NCI-H69 (cell line): ENCODE results near the gene ACTN1.

Experiments
- DNase-seq: peaks from one replicate; lab custom pipeline; 2025; lab: John Stamatoyannopoulos, UW

The ACTN1 gene

DNA sequence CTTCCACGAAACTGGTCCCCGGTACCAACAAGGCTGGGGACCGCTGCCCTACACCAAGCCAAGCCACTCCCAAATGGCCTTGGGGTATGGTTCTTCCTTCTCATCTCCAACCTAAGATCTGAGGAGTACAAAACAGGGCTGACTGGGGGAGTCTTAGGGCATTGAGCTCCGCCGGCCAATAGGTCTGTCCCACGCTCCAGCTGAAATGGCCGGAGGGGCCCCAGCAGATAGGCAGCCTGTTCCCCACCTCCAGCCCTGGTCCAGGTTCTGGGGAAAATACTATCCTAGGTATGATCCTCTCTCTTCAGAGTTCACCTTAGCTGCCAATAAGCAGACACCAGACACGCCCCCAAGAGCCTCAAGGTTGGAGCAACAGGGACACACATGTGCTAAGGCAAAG, 90.2 kb downstream of the ACTN1 start:
- DNase-seq = no peak

DNA sequence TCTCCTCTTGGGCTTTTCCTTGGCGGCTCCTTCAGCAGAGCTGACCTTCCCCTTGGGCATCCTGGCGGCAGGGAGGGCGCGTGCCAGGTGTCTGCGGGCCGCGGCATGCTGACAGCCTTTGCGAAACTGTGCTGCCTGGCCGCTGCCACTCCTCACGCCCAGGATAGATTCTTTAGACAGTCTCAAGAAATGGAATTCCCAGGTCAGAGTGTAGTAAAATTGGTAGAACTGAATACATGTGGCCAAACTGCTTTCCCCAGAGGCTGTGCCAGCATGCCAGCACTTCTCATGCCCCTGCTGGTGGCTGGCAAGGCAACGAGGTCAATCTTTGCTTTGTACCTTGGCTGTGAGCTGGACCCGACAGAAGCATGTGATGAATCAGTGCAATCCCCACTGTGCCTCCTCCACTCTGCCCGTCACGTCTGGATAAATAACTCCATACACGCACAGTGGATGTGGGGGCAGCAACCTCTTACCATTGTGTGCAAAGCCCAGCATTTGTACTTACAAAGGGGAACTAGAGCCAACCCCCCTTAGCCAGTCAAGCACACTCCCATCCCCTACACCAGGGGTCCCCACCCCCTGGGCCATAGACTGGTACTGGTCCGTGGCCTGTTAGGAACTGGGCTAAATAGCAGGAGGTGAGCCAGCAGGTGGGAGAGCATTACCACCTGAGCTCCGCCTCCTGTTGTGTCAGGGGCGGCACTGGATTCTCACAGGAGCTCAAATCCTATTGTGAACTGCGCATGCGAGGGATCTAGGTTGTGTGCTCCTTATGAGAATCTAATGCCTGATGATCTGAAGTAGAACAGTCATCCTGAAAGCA, 90.9 kb downstream of the ACTN1 start:
- DNase-seq = no peak

DNA sequence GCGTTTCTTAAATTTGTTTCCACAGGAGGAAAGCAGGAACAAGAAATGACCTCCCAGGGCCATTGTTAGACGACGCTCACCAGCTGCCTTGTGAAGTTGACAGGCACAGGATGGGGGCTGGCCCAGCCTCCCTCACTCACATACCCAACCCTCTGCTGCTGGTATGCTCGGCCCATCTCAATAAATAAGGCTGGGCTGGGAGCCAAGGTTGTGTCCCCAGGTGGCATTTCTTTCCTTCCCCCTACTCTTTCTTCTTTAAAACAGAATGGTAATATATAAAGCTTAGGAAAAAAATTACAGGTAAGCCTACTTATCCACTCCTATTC, 93.0 kb downstream of the ACTN1 start:
- peak; percentile 90 for DNase-seq

DNA sequence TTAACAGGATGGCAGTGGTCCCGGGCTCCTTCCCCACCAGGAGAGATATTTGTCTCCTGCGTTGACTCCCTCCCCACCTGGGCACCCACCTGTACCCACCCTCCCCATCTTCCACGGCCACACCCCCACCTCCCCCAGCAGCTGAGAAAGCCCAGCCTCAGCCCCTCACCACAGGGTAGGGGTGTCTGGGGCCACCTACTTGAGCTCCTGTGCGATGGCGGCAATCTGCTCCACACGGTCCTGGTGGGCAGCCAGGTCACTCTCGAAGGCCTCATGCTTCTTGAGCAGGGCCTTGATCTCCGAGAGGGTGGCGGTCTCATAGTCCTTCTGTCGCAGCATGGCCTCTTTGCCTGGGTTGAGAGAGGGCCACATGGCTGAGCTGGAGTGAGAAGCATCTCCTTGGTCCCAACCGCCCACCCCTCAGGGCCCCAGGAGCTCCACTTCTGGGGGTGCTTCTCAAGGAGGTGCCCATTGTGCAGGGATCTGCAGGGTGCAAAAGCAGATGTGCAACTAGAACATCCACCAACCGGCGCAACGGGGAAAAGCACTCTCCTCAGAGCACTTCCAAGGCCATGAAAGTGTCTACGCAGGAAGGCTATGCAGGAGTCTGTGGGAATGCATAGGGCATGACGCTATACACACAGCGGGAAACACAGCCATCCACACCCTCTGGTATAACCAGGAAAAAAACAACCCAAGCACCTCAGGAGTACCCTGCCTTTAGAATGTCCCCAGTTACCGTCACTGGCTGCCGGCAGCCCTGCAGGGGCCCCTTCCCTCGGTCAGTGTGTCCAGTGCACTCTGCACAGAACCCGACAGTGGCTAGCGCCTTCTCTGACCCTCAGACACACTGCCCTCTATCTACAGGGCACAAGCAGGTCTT, 93.6 kb downstream of the ACTN1 start:
- DNase-seq = no peak

DNA sequence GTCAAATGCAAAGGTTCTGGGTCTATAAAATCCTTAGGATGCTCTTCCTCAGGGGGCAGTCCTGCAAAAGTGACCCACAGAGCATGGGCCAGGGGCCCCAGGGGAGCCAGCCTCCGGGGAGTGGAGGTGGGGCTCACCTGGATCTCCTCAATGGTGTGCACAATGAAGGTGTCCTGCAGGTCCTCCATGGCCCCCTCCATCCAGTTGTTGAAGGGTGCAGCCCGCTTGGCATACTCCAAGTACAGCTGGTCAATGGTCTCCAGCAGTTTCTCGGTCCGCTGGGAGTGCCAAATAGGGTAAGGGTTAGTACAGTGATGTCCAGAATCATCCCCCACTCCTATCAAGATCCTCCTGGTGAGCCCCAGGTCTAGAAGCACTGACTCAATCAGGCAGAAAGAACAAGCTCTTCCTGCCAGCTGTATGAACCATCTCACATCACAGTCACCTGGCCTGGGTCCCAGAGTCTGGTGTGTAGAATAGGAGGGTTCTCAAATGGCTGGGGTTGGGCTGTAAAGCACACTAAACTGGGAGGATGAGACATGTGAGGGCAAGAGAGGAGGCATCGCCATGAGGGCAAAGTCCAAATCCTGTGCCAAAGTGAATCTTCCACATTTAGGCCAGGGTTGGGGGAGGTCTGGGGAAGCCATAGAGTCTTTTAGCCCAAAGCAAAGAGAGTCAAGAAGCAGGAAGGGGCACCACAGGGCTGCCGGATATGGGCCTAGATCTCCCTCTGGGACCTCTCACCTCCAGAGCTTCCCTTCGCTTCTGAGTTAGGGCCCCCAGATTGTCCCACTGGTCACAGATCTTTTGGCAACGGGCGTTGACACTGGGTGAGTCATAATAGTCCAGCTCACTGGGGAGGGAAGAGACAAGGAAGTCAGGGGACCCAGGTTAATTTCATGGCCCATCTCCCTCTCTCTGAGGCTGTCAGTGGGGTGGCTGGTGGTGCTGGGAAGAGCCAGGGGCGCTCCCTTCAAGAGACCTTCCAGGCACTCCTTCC, 94.8 kb downstream of the ACTN1 start:
- peak; percentile 78 for DNase-seq

DNA sequence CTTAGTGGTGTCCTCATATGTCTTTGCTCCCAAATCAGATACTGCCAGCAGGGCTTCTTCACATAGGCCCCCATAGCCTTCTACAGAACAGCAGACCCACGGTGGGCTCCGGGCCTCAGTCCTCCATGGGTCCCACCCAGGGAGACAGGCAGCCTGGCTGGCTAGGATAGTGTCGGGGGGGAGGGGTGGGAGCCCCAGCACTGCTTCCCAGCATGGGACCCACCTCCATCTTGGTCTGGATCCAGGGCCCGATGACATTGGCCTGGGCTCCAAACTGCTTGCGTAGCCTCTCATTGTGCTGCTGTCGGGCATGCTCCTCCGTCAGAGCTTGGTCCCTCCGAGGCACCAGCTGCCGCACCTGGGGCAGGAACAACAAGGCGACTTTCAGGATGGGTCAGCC, 96.9 kb downstream of the ACTN1 start:
- no peak for DNase-seq

DNA sequence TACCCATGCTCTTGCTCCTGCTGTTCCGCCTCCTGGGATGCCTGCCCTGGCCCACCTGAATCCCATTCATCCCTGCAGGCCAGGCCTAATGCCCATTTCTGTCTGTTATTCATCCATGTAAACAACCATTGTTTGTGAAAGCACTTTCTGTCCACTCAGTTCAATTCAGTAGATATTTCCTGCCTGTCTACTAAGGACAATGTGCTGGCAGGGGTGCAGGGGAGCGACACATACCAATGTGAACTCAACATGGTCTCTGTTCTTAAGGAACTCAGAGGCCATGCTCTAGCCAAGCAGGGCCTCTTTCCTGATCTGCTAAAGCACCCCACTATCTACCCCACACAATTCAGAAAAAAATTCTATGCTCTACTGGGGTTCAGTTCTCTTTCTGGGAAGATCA, 97.7 kb downstream of the ACTN1 start:
- peak; percentile 16 for DNase-seq

DNA sequence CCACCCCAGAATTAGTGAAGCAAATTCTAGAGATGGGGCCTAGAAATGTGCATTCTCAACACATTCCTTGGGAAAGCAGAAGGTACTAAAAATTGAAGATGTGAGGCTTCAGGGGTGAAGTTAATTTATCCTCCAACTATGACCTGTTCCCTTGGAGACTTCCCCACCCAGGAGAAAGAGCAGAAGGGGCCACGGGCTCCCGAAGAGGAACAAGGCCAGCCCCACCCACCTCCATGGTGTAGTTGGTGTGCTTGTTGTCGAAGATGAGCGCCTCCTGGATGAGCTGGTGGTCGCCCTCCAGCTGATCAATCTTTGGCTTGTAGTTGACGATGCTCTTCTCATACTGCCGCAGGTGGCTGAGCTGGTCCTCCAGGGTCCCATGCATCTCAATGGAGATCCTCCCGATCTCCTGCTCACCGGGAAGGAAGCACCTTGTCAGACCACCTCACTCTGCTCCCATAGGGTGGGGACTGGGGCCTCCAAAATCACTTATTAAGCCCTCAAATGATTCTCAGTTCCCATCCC, 98.5 kb downstream of the ACTN1 start:
- DNase-seq = no peak

DNA sequence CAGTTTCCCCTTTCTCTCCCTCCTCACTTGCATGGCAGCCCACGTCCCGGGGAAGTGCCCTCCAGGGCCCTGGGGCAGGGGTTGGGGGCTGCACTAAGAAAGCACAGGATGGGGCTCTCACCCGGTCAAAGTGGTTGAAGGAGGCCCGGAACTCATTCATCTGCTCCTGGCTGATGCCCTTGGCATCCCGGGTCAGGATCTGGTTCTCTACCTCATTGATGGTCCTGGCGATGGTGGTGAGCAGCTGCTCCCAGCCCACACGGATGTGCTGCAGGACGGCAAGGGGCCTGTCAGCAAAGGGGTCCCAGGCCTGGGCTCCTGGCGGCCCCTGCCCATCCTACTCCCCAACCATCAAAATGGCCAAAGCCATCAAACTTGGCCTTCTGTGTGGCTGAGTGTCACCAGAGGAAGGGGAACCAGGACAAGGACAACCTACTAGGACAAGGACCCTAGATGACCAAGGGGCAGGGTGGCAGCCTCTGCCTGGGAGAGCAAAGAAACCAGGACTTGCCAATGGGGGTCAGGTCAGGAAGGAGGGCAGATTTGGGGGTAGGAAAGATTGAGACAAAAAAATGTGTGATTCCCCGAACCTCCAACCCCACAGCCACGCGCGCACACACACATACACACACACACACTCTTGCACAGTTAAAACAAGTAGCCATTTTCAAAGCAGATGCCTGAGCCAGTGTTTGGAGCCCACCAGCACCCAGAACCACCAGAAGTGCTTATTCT, 99.1 kb downstream of the ACTN1 start:
- no peak for DNase-seq

DNA sequence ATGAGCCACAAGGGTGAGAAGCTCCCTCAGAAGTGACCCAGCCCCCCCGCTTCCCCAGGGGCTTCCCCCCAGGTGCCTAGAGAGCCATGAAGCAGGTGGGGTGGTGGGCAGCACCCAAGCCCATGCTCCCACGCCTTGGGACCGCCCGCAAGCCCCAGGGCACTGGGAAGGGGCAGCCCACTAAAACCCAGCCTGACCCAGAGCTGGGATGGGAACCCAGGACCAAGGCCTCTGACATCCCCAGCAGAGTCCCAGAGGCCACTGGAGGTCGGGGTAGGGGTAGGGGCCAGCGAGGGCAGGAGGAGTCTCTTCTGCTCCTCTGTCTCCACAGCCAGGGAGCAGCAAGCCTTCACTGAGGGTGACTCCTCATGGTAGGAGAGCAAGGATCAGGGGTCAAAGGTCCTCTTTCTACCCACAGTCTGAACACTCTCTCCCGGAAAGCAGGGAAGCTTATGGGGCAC, 99.8 kb downstream of the ACTN1 start:
- no peak for DNase-seq

DNA sequence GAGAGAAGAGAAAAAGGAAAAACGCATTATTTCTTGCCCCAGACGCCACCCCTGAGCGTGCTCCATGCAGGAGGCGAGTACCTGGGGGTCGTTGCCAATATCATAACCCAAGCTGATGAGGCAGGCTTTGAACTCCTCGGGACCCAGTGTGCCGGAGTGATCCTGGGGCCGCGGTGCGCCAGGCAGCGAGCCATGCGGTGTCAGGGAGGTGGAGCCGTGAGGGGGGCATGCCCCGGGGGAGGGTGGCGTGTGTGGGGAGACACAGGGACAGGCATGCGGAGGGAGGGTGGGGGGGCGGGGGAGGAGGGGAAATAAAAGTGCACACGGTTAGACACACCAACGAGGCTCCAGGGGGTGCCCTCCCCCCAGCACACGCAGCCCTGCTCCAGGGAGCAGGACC, 100.2 kb downstream of the ACTN1 start:
- DNase-seq = no peak

DNA sequence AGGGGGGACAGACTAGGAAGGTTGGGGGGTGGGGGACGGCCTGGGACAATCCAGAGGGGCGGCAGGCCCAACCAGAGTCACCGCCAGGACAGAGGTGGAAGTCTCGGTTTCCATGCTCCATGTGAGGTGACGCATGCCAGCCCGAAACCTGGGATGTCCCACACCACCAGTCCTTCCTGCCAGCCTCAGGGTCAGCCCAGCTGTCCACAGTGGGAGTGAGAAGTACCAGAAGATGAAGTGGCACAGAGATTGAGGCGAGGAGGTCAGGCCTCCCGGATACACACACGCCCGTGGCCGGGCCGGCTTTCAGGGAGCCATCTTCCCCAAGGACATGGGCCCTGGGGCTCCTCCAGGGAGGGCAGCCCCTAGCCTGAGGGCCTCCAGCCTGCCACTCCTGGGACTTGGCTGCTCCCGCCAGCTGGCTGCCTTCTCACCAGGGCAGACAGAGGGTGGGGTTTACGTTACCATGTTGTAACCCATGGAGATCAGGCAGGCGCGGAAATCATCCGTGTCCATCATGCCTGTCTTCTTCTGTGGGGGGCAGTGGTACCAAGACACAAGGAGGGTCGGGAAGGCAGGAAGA, 101.0 kb downstream of the ACTN1 start:
- peak; percentile 15 for DNase-seq

DNA sequence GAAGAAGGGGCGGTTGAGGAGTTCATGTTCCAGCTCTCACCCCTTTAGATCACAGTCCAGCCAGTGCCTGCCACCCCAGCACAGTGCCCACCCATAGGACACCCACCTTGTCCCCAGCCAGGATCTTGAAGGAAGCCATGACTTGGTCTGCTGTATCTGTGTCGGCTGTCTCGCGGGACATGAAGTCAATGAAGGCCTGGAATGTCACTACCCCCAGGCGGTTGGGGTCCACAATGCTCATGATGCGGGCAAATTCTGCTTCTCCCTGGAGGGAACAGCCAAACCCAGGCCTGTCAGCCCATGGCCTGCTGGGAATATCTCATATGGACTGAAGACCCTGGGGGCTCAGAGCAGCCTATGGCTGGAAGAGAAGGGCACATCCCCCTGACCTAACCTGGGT, 102.1 kb downstream of the ACTN1 start:
- DNase-seq = no peak

DNA sequence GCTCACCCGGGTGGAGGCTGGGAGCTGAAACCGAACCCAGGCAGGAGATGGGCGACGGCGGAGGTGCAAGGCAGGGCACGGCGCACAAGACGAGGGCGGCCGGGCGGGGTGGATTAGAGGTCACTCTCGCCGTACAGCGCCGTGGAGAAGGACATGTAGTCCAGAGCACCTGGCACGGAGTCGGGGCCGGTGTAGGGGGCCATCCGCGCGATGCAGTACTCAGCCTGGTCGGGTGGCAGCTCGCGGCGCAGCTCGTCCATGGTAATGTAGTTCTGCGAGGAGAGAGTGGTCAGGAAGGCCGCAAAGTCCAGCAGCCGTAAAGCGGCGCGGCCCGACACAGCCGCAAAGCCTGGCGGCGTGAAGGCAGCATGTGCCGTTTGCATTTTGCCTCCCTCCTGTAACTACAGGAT, 104.4 kb downstream of the ACTN1 start:
- DNase-seq = no peak

DNA sequence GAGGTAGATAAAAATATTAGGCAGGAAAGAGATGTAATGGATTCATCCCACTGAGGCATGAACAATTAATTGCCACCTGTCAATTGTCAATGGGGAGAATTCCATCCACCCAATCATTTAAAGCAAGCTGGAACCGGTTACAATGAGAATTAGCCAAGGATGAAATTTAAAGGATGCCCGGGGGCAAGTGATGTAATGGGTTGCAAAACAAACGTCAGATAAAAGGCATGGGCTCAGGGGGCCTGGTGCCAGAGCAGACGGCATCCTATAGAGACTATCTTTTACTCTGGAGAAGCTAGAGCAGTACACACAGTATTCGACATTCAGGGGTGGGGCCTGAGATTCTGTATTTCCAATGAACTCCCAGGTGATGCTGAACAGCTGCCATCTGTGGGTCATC, 105.7 kb downstream of the ACTN1 start:
- peak; percentile 98 for DNase-seq

DNA sequence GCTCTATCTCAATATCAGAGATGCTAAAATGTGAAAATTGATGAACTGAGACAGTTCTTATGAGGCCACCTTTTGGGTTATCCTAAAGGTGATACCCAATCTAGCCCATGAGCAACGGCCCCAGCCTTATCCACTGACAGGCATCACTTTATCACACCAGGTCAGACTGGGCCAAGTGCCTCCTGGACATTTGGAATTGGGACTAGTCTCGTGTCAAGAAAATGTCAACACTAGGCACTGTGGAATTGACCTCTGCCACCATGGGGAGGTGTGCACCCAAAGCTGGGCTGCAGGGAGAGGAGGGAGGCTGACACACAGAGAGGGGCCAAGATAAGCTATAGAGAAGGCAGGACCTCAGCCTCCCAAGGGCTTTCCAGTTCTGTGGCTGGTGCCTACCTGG, 107.7 kb downstream of the ACTN1 start:
- no peak for DNase-seq

DNA sequence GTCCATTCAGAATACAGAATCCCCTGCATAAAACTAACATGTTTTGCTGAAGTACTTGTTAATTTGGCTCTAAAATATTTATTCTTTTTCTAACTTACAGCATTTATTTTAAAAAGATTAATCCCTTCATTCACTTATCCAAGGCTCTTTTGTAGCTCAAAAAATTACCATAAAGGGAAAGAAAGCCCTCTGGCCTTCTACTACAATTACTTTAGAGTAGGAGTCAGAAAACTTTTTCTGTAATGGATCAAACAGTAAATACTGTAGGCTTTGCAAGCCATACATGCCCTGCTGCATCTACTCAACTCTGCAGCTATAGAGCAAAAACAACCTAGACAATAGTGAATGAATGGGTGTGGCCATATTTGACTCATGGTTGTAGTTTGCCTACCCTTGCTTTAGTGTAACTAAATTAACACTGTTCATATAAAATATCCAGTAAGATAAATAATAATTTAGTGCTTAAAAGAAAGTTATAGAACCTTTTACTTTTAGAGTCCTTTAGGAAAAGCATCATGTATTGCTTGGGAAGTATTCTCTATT, 112.0 kb downstream of the ACTN1 start:
- no peak for DNase-seq

DNA sequence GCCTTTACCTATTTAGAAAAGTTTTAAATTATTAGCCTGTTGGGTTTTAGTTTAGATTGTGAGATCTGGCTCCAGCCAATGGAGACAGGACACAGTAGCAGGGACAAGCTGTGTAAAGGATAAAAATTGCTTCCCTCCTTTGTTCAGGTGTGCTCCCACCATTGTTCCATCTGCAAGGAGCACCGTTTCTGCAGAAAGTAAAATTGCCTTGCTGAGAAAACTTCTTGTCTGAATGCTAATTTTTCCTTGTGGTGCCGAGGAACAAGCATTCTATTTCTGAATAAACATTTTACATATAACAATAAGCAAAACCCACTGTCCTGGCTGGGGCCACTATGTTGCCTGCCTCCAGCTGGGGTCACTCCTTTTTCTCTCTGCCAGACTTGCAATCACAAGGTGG, 113.6 kb downstream of the ACTN1 start:
- peak; percentile 9 for DNase-seq

DNA sequence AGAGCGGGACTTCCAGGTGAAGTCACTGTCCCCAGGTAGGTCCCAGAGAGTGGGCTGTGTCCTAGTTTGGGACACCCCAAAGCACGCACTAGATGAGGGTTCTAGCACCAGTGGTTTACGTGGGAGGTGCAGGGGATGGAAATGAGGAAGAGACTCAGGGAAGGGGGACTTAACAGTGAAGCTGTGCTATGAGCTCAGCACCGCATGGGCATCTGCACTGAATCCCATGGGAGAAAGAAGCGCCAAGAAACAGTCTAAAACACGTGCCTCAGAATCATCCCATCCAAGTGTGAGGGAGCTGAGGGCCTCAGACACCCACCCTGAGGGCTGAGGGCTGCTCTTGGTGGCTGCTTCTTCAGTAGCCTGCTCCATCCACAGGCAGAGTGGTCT, 114.7 kb downstream of the ACTN1 start:
- no peak for DNase-seq

DNA sequence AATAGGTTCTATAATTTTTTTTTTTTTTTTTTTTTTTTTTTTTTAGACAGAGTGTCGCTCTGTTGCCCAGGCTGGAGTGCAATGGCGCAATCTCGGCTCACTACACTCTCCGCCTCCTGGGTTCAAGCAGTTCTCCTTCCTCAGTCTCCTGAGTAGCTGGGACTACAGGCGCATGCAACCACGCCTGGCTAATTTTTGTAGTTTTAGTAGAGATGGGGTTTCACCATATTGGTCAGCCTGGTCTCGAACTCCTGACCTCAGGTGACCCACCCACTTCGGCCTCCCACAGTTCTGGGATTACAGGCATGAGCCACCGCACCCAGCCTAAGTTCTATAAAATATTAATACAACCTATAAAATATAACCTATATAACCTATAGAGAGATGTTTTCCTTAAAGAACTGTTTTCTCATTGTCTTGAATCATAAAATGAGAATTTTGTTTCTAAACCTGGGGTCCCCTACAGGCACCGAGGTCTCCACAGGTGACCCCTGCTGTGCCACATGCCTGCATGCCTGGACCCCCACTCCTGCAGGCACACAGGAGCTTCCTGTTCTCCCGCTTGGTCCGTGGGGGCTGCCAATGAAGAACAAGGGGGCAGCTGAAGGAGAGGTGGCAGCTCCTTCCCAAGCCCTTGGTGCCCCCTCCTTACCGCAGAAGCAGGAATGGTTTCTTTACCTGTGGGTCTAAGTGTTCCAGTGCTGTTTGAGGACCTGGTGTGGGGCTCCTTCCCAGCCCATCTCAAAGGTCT, 115.3 kb downstream of the ACTN1 start:
- DNase-seq = no peak
